PC-9 (cell line): ENCODE results near the gene COG4. TPM values are rescaled to one million over a fixed set of nuclear protein-coding genes. Genes with fewer than 3 reads are reported as not detected.

Experiments used
- BruUV-seq: library from RNA; stranded (reverse); fragments of 400-500 nt; replicated peaks from 2 replicates; lab custom pipeline; 2021; lab: Mats Ljungman, UMichigan
- CTCF ChIA-PET: fragments of 300-600 bp; sonication (Branson Sonifier 250); formaldehyde crosslinking; loops from one replicate; lab custom pipeline; 2022; ENCODE audit warnings: antibody characterized with exemption; lab: Charles Lee
- POLR2A ChIA-PET: fragments of 300-600 bp; sonication (Branson Sonifier 250); formaldehyde crosslinking; loops from one replicate; lab custom pipeline; 2022; ENCODE audit warnings: antibody characterized with exemption; ENCODE audit not compliant: unreplicated experiment; lab: Charles Lee
- DNase-seq, 2 experiments: peaks; one replicate each; pipeline versions ENCODE4 v3.0.0 to v3.0.0-alpha.2; 2015 to 2022; ENCODE audit warnings: mixed read lengths in 1 of 2
- H2AFZ ChIP-seq: fragments of 200-600 bp; sonication (generic); 2 replicates; pipeline ENCODE4 v1.8.1; 2017; ENCODE audit warnings: antibody characterized with exemption
- H3F3A ChIP-seq: fragments of 200-600 bp; sonication (generic); 2 replicates; pipeline ENCODE4 v1.8.1; 2017; ENCODE audit warnings: antibody characterized with exemption, mild to moderate bottlenecking, low read depth; ENCODE audit not compliant: insufficient read depth
- H3K27ac ChIP-seq: fragments of 200-600 bp; sonication (generic); 2 replicates; pipeline ENCODE4 v1.6.1; 2016; ENCODE audit warnings: mixed run types
- H3K27me3 ChIP-seq: fragments of 200-600 bp; sonication (generic); 2 replicates; pipeline ENCODE4 v1.6.1; 2016; ENCODE audit warnings: low read depth, mixed run types; ENCODE audit not compliant: insufficient read depth
- H3K36me3 ChIP-seq: fragments of 200-600 bp; sonication (generic); 2 replicates; pipeline ENCODE4 v1.6.1; 2016; ENCODE audit warnings: low read depth, mixed run types
- H3K4me1 ChIP-seq: fragments of 200-600 bp; sonication (generic); replicated peaks from 2 replicates; pipeline ENCODE4 v1.6.1; 2016; ENCODE audit warnings: mixed run types; ENCODE audit not compliant: insufficient read depth
- H3K4me2 ChIP-seq: fragments of 200-600 bp; sonication (generic); 2 replicates; pipeline ENCODE4 v1.6.1; 2017; ENCODE audit warnings: mixed run types
- H3K4me3 ChIP-seq: fragments of 200-600 bp; sonication (generic); 2 replicates; pipeline ENCODE4 v1.6.1; 2016; ENCODE audit warnings: mixed run types
- H3K79me2 ChIP-seq: fragments of 200-600 bp; sonication (generic); 2 replicates; pipeline ENCODE4 v1.6.1; 2017; ENCODE audit warnings: low read depth, mixed run types
- H3K9me2 ChIP-seq: fragments of 200-600 bp; sonication (generic); 2 replicates; pipeline ENCODE4 v1.8.1; 2017; ENCODE audit warnings: mild to moderate bottlenecking; ENCODE audit not compliant: insufficient read depth
- H3K9me3 ChIP-seq: fragments of 200-600 bp; sonication (generic); 2 replicates; pipeline ENCODE4 v1.8.1; 2016; ENCODE audit warnings: low read depth; ENCODE audit not compliant: insufficient read depth
- H4K20me1 ChIP-seq: fragments of 200-600 bp; sonication (generic); 2 replicates; pipeline ENCODE4 v1.8.1; 2017; ENCODE audit not compliant: insufficient read depth
- CTCF ChIP-seq: fragments of 200-600 bp; sonication (generic); conservative IDR thresholded peaks from 2 replicates; pipeline ENCODE4 v1.6.1; 2017; ENCODE audit warnings: mixed run types, antibody characterized with exemption, mild to moderate bottlenecking, moderate library complexity
- EZH2 ChIP-seq: fragments of 200-600 bp; sonication (generic); IDR thresholded peaks from 2 replicates; pipeline ENCODE4 v1.8.0; 2017; ENCODE audit warnings: antibody characterized with exemption, low read depth
- intact Hi-C: fragments of 100-400 bp; cut with micrococcal nuclease; formaldehyde crosslinking; loops from one replicate; pipeline ENCODE4 v1.10.0; 2022; ENCODE audit not compliant: unreplicated experiment
- total RNA-seq: library from RNA; stranded (reverse); gene quantifications from 2 replicates; pipeline ENCODE4 v1.2.3, GENCODE V29; 2021

Gene COG4
- total RNA-seq, 1 experiment from 2014 or later: 61.1 TPM

- no peak overlapping the region for H3K4me3 ChIP-seq
- CTCF ChIA-PET: no interaction called here
- H3K9me3 ChIP-seq: no peaks in the 10 kb centered on the region
- peaks cover 16% of the 10 kb centered on the region; the same call in 1 of the 2 replicates for H3K36me3 ChIP-seq
- no peaks in the 10 kb centered on the region for H3K27me3 ChIP-seq
- H3K4me1 ChIP-seq: no peaks in the 10 kb centered on the region
- peaks cover 10% of the 10 kb centered on the region for H3F3A ChIP-seq
- no peak overlapping the region for H2AFZ ChIP-seq
- no peak overlapping the region for H3K4me2 ChIP-seq
- H3K9me2 ChIP-seq: no peaks in the 10 kb centered on the region
- H4K20me1 ChIP-seq: no peaks in the 10 kb centered on the region
- intact Hi-C loops: no loop called here
- TF ChIP-seq EZH2: no peak
- no peak for TF ChIP-seq CTCF
- no TSS peak for BruUV-seq
- H3K27ac ChIP-seq: no peak overlapping the region
- POLR2A ChIA-PET: no interaction called here
- DNase-seq: no peak
- no peaks in the 10 kb centered on the region for H3K79me2 ChIP-seq
Measured at GRCh38 chr16:70494777-70495176, 28.6 kb downstream of the COG4 start.

GRCh38 chr16:70494202-70494770, 29.1 kb downstream of the COG4 start:
- Histone ChIP-seq H3K4me1 (no peaks in the 10 kb centered on the region), H3F3A (peaks cover 15% of the 10 kb centered on the region), H3K4me3 (no peak overlapping the region), H3K9me3 (no peaks in the 10 kb centered on the region), H3K4me2 (no peak overlapping the region), H3K79me2 (no peaks in the 10 kb centered on the region), H3K36me3 (peaks cover 16% of the 10 kb centered on the region; the same call in 1 of the 2 replicates), H2AFZ (no peak overlapping the region), H3K27ac (no peak overlapping the region), H3K27me3 (no peaks in the 10 kb centered on the region), H3K9me2 (no peaks in the 10 kb centered on the region), H4K20me1 (no peaks in the 10 kb centered on the region)
- CTCF ChIA-PET: no interaction called here
- no TSS peak for BruUV-seq
- no peak for TF ChIP-seq EZH2
- no peak for TF ChIP-seq CTCF
- POLR2A ChIA-PET: no interaction called here
- DNase-seq: no peak
- intact Hi-C loops: no loop called here

GRCh38 chr16:70493802-70494201, 29.6 kb downstream of the COG4 start:
- Histone ChIP-seq H3K27me3 (no peaks in the 10 kb centered on the region), H3K9me3 (no peaks in the 10 kb centered on the region), H3K27ac (no peak overlapping the region), H3K36me3 (peaks cover 15% of the 10 kb centered on the region; the same call in 1 of the 2 replicates), H3K79me2 (no peaks in the 10 kb centered on the region), H3K4me2 (no peak overlapping the region), H4K20me1 (no peaks in the 10 kb centered on the region), H2AFZ (no peak overlapping the region), H3F3A (peaks cover 19% of the 10 kb centered on the region), H3K4me3 (no peak overlapping the region), H3K9me2 (no peaks in the 10 kb centered on the region), H3K4me1 (peaks cover 4% of the 10 kb centered on the region; the same call in 1 of the 2 replicates)
- ChIA-PET POLR2A (no interaction called here), CTCF (no interaction called here)
- intact Hi-C loops: no loop called here
- DNase-seq: no peak
- TF ChIP-seq EZH2 (no peak), CTCF (no peak)
- no TSS peak for BruUV-seq
